GM21515 (cell line): ENCODE data around the gene DPH6.
"Not testable (repeated sequence)": the region's sequence is repeated elsewhere in the genome, so short reads cannot be mapped to it uniquely, and the experiment has no call there.

ENCODE experiments used
- ATAC-seq: cut with Tn5 transposase; IDR thresholded peaks from one replicate; pipeline ENCODE4 v1.9.1; 2021; ENCODE audit not compliant: unreplicated experiment

The DPH6 gene, protein sequence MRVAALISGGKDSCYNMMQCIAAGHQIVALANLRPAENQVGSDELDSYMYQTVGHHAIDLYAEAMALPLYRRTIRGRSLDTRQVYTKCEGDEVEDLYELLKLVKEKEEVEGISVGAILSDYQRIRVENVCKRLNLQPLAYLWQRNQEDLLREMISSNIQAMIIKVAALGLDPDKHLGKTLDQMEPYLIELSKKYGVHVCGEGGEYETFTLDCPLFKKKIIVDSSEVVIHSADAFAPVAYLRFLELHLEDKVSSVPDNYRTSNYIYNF

GRCh38 chr15:35545824-35546510 lies at the start of gene DPH6:
Gene DPH6, minus strand, starts transcription at chr15:35546165. Its CDS starts 24 bp downstream, at chr15:35546141.
- peak; percentile 87 for ATAC-seq

GRCh38 chr15:35595656-35596055 lies 49.7 kb upstream of the DPH6 start:
- ATAC-seq, result no peak

DNA sequence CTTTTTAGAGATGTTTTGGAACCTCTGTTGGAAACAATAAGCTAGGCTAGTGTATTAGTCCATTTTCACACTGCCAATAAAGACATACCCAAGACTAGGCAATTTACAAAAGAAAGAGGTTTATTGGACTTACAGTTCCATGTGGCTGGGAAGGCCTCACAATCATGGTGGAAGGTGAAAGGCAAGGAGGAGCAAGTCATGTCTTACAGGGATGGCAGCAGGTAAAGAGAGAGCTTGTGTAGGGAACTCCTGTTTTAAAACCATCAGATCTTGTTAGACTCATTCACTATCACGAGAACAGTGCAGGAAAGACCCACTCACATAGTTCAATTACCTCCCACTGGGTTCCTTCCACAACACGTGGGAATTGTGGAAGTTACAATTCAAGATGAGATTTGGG lies 46.0 kb upstream of the DPH6 start:
- not testable (repeated sequence) for ATAC-seq

- ATAC-seq, result no peak
These were observed 38.0 kb upstream of the DPH6 start for GRCh38 chr15:35583863-35584528.

DNA sequence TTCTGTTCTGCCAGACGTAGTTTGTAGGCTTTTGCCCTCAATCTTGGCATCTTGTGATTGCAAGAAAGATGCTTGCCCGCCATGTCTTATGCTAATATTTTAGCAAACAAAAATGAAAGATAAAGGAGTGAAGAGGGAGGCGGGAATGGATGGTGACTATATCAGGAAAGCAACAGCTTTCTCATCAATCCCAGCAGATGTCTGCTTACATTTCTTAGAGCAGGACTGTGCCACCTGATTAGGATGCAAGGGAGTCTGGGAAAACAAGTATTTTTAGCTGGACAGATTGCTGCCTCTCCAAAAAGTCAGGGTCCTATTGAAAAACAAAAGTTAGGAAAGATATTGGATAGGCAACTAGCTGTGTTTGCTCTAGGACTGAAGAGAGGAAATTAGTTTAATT lies 34.6 kb upstream of the DPH6 start:
- ATAC-seq, result no peak

- no peak for ATAC-seq
These were observed 21.4 kb upstream of the DPH6 start for GRCh38 chr15:35567392-35567791.

- no peak for ATAC-seq
These were observed 21.0 kb upstream of the DPH6 start for GRCh38 chr15:35566991-35567390.

DNA sequence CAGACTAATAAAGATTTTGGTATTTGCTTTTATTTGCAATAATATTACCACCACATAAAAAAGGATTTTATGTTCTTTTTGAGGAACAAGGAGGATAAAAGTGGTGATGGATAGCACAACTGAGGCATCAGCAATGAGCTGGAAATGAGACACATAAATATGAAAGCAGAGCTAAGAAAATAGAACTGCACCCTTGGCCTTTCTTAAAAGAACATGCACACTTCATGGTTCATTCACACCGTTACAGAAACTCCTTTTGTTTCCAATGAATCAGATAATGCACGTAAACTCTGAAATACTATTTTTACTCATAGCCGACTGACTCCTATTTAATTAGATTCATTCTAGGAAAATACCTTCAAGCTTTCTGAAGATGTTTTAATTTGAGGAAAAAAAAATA lies 19.9 kb upstream of the DPH6 start:
- ATAC-seq, result no peak

- no peak for ATAC-seq
These were observed 16.7 kb upstream of the DPH6 start for GRCh38 chr15:35562641-35563040.

DNA sequence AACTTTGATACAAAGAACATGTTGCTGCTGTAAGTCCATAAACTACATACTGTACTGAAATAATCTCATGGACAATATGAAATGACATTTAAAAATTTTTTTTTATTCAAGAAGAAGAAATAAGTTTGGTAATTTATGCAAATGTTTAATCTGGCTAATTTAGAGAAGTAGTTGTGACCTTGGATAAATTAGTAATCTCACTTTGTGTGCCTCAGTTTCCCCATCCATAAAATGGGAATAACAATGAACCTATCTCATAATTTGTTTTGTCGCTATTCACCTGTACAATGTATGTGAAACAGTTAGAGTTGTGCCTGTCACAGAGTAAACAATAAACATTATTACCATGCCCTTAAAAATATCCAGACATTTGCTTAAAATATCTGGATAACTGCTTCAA lies 15.3 kb upstream of the DPH6 start:
- ATAC-seq, result no peak

DNA sequence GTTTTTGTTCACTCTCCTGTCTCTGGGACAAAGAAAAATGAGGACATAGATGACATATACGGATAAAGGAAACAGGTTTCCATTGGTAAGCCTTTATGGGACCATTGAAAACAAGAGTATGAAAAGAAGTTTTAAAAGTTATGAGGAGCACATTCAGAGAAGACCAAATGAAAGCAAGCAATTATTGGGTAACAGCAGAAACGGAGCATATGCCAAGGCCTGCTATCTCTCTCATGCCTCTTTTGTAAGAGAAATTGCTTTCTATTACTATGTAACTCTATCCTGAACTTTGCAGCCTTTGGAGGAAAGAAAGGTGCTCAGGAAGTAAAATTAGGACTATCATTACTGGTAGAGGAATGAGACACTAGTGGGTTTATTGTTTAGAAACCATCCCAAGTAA lies 14.9 kb upstream of the DPH6 start:
- ATAC-seq, result no peak

GRCh38 chr15:35560258-35560657 lies 14.3 kb upstream of the DPH6 start:
- no peak for ATAC-seq

- no peak for ATAC-seq
These were observed 13.7 kb upstream of the DPH6 start for GRCh38 chr15:35559683-35560082.

GRCh38 chr15:35557544-35557943 lies 11.6 kb upstream of the DPH6 start:
- no peak for ATAC-seq

GRCh38 chr15:35557012-35557411 lies 11.0 kb upstream of the DPH6 start:
- no peak for ATAC-seq

- no peak for ATAC-seq
These were observed 9.3 kb upstream of the DPH6 start for GRCh38 chr15:35555244-35555643.

- ATAC-seq, result no peak
These were observed 5.0 kb upstream of the DPH6 start for GRCh38 chr15:35550957-35551356.

DNA sequence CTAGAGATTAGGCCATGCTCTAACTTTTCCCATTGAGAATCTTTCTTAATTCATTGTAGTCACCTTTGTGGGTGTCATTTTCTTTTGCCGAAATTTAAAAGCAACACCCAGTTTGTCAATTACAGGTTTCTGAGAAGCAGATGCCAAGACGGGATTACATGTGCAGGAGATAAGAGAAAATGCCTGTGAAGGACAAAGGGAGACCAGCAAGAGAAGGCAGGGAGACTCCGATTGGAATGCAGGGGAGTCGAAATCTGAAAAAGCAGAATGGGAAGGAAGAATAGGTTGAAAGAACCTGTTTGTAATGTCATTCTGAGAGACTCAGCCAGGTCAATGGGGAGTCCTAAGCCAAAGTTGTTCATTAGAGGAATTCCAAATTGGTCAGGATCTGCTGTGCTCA lies 3.6 kb upstream of the DPH6 start:
- no peak for ATAC-seq

DNA sequence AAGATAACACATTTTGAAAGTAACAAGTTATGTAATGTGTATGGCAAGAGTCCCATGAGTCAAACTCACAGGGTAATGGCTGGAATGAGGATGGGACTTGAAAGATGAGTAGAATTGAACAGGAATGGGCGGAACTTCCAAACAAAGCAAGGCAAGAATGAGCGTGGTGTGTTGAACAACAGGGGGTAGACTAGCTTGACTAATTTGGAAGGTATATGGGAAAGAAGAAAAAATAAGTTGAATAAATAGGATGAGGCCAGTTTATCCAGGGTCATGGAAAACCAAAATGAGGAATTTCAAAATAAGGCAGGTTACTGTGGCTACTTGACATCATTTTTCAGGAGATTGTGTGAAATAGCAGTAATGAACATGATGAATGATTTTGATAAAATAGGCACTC lies 2.5 kb upstream of the DPH6 start:
- ATAC-seq, result no peak

- no peak for ATAC-seq
These were observed 1.9 kb upstream of the DPH6 start for GRCh38 chr15:35547775-35548364.

GRCh38 chr15:35546511-35547381 lies 781 bp upstream of the DPH6 start:
- no peak for ATAC-seq
